Testis (tissue), 2 donors: ENCODE measurements around the gene NBAS.

Source experiments
- CTCF ChIP-seq, 3 experiments: fragments of 450-650 bp in 2 of 3; fragments of 200-600 bp in 1 of 3; sonication (generic) in 1 of 3; IDR thresholded peaks; one replicate each; pipeline ENCODE4 v1.5.1; 2016 to 2019; ENCODE audit warnings: antibody characterized with exemption in 3 of 3, mild to moderate bottlenecking in 2 of 3, moderate library complexity in 1 of 3
- POLR2A ChIP-seq: fragments of 450-650 bp; IDR thresholded peaks from one replicate; pipeline ENCODE4 v1.6.1; 2017; ENCODE audit warnings: antibody characterized with exemption, mild to moderate bottlenecking, moderate library complexity

GRCh38 chr2:15595936-15596335 is 34.8 kb upstream of the NBAS start:
- TF ChIP-seq CTCF (IDR thresholded peaks at IDR 0.05) (no peak), POLR2A (no peak)
